GM18909 (cell line): ENCODE results near the gene APOL1.
"Not testable (repeated sequence)": the region's sequence is repeated elsewhere in the genome, so short reads cannot be mapped to it uniquely, and the experiment has no call there.

ENCODE experiments used
- ATAC-seq: cut with Tn5 transposase; IDR thresholded peaks from one replicate; pipeline ENCODE4 v1.9.1; 2021; ENCODE audit warnings: mild to moderate bottlenecking; ENCODE audit not compliant: unreplicated experiment, poor library complexity

The APOL1 gene

GRCh38 chr22:36224245-36224644 is 28.7 kb upstream of the APOL1 start:
- ATAC-seq, result no peak

DNA sequence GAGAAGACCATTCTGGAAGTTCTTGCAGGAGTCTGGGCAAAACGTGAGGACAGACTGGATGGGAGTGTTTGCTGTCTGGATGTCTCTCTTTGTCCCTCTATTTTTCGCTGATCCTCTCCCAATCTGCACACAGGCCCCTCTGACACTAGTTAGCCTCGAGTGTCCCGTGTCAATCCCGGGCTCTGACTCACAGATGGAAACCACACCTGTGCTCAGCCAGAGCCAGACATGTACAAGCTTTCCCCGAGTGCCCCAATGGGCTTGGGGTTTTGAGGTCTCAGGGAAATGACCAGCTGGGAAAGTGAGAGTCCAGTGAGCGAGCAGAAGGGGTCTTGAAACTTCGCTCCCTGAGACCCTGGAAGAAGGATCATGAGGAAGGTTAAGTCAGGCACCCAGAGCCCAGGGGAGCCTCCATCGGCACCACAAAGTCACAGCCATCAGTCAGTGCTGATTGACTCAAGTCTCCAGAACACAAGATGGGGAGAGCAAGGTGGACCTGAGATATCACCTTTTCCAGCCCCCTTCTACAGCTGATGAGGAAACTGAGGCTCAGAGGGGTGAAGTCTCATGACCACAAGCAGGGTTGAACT is 27.5 kb upstream of the APOL1 start:
- no peak for ATAC-seq

GRCh38 chr22:36226189-36226588 is 26.7 kb upstream of the APOL1 start:
- no peak for ATAC-seq

GRCh38 chr22:36227396-36227795 is 25.5 kb upstream of the APOL1 start:
- ATAC-seq, result no peak

DNA sequence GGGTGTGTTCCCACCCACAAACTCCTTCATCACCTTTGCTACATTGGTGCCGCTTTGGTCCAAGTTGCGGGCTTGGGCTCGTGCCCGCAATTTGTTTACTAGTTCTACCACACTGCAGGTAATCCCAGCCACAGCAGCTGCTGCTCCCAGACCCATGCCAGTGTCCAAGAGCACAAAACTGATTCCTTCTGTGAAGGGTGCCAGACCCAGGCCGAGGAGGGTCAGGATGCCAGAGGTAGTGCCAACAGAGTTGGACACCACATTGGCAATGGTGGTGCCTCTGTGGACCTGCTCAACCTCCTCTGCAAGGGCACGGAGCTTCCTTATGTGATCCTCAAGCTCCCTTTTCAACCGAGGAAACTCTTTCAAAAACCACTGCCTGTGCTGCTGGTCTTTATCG is 25.1 kb upstream of the APOL1 start:
- ATAC-seq, result no peak

DNA sequence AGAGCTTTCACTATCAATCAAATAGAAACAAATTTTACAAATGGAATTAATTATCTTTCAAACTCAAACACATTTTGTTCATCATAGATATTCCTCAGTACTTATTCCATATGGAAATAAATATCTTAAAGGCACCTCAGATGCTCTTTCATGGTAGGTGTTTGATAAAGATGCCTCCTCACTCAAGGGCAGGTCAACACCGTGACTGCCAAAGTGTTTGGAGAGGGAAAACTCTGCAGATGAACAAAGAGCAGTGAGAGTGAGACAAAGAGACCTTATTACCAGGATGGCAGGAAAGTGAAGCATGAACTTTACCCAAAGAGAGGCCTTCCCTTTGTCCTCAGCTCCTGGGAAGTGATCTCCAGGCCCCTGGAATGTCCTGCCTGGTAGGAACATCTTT is 24.6 kb upstream of the APOL1 start:
- not testable (repeated sequence) for ATAC-seq

GRCh38 chr22:36228944-36229343 is 24.0 kb upstream of the APOL1 start:
- no peak for ATAC-seq

DNA sequence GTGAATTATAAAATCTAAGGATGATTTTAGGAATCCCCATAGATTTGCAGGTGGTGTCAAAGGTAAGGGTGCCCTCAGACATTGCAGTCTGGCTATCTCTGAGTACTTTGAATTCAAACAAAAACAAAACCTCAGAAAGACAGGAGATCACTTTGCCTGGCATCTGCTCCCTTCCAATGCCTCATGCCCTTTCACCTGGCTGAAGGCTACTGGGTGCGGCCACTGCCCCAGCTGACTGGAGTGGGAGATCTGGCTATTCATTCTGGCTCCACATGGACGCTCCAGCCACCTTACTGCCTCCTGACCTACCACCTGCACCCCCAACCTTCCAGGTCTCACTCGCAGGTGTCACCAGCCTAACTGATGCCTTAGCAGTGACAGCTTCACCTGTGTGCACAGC is 23.3 kb upstream of the APOL1 start:
- not testable (repeated sequence) for ATAC-seq

GRCh38 chr22:36231051-36231450 is 21.9 kb upstream of the APOL1 start:
- not testable (repeated sequence) for ATAC-seq

GRCh38 chr22:36232715-36233401 is 20.1 kb upstream of the APOL1 start:
- no peak for ATAC-seq

DNA sequence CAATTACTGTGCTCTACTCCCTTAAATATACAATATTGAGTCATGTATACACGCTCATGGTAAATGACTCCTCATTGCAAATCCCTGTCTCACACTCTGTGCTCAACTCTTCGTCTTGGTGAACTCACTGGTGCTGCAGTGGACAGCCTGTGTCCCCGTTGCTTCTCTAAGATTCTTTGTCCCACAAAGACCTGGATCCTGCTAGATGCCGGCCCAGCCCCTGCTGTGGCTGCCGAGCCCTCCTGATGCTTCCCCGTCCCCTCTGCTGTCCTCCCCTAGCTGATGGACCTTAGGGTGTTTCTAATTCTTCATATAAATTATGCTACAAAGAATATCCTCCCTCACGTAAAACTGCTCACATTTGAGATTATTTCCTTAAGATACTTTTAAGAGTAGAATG is 19.1 kb upstream of the APOL1 start:
- no peak for ATAC-seq

DNA sequence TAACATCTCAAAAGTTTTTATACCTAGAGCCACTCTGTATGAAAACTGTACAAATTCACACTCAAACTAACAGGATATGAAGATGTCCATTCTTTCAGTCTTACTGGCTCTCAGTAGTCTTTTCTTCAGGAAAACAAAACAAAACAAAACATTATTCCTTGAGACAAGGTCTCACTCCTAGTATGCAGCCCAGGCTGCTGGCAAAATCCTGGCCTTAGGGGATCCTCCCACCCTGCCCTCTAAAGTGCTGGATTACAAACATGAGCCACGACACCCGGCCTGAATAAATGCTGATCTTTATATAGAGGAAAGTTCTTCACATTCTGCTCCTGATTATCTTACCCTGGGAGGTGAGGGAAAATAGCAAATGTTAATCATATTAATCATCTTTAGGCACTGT is 18.7 kb upstream of the APOL1 start:
- ATAC-seq, result no peak

GRCh38 chr22:36234919-36235318 is 18.0 kb upstream of the APOL1 start:
- no peak for ATAC-seq

GRCh38 chr22:36235585-36235984 is 17.3 kb upstream of the APOL1 start:
- ATAC-seq, result no peak

- no peak for ATAC-seq
These were observed 16.3 kb upstream of the APOL1 start for GRCh38 chr22:36236388-36237319.

- no peak for ATAC-seq
These were observed 15.2 kb upstream of the APOL1 start for GRCh38 chr22:36237462-36238372.

DNA sequence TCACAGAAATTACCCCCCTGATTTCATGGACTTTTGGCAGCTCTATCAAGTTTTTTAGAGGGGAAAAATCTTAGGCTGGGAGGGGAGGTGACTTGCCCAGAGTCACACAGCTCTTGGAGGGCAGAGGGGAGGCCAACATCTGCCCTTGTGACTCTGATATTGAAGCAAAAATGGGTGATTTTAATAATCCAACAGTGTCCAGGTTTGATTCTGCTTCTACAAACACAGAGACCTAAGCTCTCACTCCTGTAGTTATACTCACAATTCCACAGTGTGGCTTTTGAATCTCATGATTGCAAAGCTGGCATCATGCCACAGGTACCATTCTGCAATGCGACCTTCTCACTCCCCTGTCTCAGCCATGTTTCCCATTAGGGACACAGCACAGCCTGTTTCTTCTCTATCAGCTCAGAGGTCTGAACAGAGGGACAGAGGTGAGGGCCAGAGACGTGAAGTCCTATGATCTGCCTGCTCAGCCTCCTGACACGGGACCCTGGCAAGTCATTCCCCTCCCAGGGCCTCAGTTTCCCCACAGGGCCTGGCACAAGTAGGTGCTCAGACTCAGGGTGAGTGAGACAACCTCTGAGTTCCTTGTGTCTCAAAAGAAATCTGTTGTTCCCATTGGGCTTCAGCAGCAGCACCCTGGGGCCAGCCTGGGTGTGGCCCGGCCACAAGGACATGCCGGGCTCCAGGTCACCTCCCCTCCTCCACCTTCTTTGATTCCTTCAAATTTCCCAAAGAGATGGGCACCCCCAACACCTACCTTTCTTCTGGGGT is 14.4 kb upstream of the APOL1 start:
- peak; percentile 3 for ATAC-seq

- ATAC-seq, result no peak
These were observed 13.9 kb upstream of the APOL1 start for GRCh38 chr22:36239150-36239400.

GRCh38 chr22:36239401-36240171 is 13.3 kb upstream of the APOL1 start, which contains the start of gene APOL2:
TSS of gene APOL2 (minus strand) at chr22:36239527. CDS start at chr22:36233162, 6,365 bp downstream.
- peak; percentile 87 for ATAC-seq
